HG03064 (cell line): ENCODE measurements around the gene DUS1L.

Experiments
- ATAC-seq: cut with Tn5 transposase; IDR thresholded peaks from one replicate; pipeline ENCODE4 v1.9.1; 2021; ENCODE audit warnings: low read depth; ENCODE audit not compliant: unreplicated experiment

The DUS1L gene

DNA sequence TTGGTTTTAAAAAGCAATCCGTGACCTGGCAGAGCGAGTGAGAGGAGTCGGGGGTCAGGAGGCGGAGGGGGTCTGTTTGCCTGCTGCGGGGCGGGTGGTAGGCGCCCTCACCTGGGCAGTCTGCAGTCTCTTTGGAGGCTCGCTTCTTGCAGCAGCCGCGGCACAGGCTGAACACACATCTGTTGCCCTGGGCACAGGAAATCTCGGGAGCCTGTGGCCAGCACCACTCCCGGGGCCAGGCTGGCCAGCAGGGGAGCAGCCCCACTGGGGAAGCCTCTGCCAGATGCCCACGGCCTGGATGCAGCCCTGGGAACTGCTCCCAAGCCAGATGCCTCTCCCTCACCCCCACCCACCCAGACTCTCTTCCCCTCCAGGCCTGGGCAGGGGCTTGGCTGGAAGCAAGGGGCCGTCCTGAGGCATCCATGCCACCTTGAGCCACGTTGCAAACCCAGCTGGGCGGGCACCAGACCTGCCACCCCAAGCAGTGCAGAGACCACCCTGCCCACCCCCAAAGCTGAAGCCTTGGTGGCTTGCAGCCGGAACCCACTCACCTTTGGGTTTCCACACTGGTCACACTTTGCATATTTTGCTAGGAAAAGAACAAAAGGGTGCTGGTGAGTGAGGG lies 7.3 kb downstream of the DUS1L start:
- ATAC-seq, result no peak

DNA sequence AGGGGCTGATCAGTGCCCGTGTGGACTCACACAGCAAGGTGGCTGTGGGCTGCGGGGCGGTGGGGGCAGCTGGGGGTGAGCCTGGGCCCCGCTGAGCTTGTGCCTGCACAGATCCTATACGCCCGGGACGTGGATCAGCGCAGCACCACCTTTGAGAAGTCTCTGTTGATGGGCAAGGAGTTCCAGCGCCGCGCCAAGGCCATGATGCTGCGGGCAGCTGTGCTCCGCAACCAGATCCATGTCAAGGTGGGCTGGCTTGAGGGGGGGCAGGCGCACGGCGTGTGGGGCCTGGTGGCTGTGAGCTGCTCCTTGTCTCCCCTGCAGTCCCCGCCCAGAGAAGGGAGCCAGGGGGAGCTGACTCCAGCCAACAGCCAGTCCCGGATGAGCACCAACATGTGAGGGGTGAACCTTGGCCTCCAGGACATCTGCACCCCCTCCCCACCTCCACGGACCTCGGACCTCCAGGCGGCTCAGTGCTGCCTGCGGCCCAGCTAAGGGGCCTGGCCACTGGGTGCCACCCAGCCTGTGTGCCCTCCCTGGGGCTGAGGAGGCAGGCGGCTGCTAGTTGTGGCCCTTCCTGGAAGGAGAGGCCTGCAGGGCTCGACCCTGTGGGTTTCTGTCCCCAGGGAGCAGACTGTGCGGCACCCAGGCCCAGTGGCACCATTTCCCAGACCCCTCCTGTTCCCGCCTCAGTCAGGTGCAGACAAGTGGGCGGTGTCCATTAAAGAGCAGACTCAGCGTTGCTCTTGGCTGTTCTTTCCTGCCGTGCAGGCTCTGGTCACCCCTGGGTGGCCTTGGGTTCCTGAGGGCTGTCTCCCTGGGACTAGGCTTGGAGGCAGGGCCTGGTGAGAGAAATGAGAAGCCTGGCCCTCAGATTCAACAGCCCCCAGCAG lies 8.6 kb downstream of the DUS1L start:
- ATAC-seq, result no peak

DNA sequence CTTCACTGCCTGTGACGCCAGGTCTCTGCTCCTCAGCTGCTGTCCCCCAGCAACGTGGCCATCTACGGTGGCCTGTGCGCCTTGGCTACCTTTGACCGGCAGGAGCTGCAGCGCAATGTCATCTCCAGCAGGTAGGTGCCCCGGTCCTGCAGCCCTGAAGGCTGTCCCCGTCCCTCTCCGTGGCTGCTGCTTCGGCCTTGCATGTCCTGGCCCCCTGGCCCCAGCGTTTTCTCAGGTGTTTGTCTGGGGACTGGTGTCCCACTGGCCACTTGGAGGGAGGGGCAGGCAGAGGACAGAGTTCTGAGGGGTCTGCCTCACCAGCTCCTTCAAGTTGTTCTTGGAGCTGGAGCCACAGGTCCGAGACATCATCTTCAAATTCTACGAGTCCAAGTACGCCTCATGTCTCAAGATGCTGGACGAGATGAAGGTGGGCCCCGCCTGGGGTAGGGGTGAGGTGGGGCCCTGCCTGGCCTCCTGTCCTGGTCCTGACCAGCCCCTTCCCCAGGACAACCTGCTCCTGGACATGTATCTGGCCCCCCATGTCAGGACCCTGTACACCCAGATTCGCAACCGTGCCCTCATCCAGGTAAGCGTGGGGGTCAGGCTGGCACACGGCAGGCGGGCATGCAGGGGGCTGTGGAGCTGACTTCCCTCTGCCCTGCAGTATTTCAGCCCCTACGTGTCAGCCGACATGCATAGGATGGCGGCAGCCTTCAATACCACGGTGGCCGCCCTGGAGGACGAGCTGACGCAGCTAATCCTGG lies 9.5 kb downstream of the DUS1L start:
- no peak for ATAC-seq

DNA sequence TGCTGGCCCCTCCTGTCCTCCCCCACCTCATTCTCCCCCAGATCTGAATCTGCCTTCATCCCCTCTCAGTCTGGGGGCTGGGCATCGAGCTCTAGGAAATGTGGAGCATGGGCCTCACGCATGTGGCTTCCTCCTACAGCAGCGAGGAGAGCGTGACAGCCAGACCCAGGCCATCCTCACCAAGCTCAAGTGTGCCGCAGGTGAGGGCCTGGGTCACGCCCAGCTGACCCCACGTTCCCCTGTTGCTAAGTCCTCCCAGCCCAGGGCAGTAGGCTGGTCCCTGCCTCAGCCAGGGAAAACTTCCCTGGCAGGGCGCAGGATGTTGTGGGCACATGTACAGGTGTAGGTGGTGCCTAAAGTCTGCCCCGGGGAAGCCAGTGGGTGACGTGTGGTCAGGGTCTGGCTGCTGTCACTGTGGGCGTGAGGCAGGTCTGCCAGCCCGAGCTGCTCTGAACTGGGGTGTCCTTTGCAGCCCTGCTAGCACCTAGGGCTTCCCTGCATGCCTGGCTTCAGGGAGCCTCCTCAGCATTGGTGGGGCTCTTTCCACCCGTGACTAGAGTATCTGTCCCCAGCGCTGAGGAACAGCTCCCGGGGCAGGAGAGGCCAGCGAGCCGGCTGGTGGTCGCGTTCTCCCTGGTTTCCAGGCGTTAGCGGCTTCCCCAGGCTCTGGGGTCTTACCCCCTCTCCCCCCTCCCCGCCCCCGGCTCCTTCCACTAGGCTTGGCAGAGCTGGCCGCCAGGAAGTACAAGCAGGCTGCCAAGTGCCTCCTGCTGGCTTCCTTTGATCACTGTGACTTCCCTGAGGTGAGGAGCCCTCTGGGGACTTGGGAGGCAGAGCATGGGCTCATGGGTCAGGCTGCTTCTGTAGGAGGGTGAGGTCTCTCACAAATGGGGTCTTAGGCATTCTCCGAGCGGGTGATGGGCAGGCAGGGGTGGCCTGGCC lies 10.3 kb downstream of the DUS1L start:
- ATAC-seq, result no peak

DNA sequence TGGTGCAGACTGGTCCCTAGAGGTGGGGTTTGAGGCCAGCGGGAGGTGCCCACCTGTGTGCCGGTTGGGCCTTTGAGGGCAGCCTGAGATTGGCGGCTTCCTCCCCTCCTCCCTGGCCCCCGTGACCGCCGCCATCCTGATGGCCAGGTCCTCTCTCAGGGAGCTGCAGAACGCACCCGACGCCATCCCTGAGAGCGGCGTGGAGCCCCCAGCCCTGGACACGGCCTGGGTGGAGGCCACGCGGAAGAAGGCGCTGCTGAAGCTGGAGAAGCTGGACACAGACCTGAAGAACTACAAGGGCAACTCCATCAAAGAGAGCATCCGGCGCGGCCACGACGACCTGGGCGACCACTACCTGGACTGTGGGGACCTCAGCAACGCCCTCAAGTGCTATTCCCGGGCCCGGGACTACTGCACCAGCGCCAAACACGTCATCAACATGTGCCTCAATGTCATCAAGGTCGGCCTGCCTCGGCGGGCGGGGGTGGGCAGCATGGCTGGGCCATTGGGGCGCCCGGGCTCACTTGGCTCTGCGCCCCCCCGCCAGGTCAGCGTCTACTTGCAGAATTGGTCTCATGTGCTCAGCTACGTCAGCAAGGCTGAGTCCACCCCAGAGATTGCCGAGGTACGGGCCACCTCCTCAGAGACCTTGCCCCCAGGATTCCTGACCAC lies 11.1 kb downstream of the DUS1L start:
- ATAC-seq, result no peak

DNA sequence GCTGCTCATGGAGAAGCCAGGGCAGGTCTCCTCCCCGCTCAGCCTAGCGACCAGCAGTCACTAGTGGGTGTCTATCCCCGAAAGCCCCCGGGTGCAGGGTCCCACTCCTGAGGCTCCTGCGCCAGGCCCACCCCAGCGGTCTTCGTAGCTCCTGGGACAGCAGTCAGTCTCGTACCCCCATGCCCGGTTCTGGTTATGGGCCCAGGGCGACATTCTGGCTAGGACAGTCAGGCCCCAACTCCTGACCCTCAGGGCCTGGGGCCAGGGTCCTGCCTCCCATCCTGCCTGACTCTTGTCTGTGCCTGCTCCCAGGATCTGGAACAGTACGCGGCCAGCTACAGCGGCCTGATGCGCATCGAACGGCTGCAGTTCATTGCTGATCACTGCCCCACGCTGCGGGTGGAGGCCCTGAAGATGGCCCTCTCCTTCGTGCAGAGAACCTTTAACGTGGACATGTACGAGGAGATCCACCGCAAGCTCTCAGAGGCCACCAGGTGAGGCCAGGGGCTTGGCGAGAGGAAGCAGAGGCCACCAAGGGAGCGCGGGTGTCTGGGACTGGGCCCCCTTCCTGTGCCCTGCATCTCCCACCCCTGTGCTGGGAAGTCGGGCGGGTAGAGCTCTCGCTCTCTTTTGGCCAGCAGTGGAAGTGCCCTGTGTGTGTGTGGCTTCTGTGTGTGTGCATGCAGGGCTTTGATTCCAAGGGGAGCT lies 11.9 kb downstream of the DUS1L start:
- no peak for ATAC-seq

DNA sequence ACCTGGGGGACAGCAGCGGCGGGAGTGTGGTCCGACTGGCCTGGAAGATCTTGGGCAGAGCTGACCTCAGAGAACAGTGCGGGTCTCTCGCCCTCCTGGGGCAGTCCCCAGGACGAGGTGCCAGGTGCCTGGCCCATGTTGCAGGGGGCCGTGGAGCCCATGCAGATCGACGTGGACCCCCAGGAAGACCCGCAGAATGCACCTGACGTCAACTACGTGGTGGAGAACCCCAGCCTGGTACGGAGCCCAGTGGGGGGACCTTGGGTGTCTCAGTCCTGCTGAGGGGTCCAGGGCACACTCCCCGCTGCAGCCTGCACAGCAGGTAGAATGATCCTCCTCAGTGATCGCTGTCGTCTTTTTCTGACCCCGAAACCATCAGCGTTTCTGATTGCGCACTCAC lies 12.5 kb downstream of the DUS1L start:
- ATAC-seq, result no peak

DNA sequence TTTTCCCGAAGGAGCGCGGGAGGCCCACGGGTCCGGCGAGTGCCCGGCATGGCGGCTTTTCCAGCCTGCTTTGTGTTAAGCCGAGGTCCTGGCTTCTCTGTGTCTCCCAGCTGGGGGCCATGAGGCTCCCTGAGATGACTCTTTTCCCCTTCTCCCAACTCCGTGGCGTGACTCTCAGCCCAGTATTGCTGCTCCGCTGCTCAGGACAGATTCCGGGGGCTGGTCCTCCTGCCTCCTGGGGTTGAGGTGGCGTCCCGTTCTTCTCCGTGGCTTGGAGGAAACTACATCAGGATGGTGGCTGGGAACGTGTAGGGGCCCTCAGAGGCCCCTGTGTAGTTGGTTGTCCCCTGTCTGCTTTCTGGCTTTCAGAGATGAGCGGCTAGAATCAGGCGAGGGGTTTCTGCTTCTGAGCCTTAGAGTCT lies 13.0 kb downstream of the DUS1L start:
- no peak for ATAC-seq

DNA sequence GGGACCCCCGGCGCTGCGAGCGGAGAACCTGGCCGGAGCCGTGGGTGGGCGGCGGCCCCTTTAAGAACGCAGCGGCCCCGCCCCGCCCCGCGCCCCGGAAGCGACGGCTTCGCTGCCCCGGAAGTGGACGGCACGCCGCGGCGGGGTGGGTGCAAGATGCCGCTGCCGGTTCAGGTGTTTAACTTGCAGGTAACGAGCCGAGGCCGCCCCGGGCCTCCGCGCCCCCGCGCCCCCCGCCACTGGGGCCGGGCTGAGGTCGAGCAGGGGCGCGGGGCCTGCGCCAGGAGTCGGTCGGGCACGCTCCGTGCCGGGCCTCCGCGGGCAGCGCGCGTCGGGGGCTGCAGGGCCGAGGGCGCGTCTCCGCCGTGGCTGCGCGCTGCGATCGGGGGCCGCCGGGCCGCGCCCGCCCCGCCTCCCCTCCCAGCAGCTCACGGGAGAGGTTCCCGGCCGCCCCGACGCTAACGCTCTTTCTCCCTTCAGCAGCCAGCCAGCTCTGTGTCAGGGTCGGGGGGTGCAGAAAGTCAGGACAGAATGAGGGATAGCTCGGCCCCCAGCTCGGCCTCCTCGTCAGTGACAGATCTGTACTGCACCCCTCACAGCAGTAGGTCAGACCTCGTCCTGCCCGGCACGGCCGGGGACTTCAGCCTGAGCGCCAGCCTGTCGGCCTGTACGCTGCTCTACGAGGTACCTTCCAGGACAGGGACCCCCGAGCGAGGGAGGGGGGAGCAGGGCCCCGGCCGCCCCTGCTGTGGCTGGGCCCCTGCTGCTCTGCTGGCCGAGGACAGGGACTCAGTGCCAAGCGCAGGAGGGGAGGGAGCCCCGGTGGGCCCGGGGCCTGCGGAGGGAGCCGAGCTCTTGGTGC lies 13.6 kb downstream of the DUS1L start, which contains the start of the genes GPS1 and RFNG:
Gene GPS1, plus strand, starts transcription at position 123 of the 862 bp plus-strand sequence. Its CDS starts 34 bp downstream, at position 157.
Gene RFNG, minus strand, starts transcription at position 36 of the 862 bp plus-strand sequence. CDS start 45 bp downstream, outside the sequence.
- no peak for ATAC-seq

DNA sequence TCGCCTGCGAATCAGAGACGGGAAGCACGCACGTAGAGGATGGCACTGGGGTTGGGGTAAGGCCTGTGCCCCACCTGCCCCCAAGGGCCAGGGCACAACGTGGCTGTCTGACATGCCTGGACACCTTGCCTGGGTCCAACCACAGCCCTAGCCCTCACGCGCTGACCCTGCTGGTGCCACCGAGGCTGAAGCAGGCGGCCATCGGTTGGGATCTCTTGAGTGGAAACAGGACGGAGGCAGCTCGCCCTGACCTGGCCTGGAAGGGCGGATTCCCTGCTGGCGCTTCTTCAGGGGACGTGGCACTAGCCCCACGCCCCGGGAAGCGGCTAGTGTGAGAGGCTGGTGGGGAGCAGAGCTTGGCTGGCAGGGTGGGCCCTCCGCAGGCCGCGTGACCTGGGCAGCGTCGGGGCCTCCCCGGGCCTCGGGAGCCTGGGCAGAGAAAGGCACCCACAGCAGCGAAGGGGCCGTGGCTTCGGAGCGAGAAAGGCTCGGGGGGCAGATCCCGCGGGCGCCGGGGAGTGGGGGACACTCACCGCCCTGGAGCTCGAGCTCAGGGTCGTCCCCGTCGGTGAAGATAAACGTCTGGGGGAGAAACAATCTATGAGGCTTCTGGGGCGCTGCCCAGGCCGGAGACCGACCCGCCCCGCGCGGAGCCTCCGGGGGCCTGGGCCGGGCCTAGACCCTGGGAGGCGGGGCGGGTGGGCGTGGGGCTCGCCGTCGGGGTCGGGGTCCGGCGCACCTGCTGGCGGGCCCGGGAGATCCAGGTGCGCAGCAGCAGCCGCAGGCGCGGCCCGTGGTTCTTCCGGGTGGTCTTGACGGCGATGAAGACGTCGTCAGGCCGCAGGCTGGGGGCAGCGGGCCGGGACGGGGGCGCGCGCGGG lies 14.6 kb downstream of the DUS1L start:
- ATAC-seq, result no peak

DNA sequence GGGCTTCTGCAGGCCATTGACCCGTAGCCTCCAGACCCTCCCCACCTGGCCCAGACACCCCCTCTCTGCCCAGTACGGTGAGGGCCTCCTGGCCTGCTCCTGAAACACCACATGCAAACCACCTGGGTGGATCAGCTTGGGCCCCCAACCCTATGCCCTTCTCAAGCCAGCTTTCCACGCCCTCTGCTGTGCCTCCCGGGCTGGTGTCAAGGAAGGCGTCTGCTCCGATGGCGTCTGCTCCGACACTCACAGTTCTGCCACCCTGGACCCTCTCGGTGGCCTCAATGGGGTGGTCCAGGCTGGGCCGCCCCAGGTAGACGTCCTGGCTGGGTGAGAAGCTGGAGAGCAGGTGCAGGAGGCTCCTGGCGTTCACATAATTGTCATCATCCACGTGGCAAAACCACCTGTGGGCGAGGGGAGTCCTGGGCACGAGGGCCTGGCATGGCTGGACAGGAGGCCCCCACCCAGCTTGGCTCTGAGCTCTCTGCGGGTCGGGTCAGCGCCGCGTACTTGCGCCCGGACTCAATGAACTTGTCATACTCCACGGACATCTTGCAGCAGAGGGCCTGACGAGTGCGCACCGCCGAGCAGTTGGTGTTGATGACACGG lies 15.3 kb downstream of the DUS1L start:
- no peak for ATAC-seq

DNA sequence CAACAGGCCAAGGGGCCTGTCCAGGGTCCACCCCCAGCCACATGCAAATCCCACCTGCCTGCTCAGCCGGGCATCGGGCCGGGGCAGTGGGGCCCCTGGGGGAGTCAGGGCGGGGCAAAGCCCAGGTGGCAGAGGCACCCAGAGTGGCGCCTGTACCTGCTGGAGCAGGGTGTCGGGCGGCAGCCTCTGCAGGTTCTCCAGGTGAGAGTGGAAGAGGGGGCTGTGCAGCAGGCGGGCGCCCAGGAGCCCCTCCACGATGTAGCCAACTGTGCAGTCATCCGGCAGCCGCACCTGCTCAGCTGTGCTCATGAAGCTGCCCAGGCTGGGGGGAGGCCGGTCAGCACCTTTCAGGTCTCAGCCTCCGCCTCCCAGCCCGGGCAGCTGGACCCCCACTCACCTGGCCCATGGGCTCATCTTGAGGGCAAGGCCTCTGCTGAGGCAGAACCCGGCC lies 16.1 kb downstream of the DUS1L start:
- no peak for ATAC-seq

DNA sequence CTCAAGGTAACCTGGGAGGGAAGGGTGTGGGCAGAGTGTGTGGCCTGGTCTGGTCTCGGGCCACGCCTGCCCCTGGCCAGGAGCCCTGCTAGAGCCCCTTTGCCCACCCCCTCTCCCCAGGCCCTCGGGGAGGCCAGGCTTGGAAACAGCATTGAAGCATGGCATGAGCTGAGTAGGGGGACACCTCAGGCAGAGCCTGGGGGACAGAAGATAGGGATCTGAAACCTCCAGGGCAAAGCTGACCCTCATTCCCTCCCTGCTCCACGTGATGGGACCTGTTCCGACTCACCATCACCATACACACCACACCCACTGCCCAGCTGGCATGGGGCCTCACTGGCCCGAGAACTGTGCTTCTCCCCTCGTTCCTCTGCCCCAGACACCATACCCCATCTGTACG lies 16.5 kb downstream of the DUS1L start:
- ATAC-seq, result no peak

DNA sequence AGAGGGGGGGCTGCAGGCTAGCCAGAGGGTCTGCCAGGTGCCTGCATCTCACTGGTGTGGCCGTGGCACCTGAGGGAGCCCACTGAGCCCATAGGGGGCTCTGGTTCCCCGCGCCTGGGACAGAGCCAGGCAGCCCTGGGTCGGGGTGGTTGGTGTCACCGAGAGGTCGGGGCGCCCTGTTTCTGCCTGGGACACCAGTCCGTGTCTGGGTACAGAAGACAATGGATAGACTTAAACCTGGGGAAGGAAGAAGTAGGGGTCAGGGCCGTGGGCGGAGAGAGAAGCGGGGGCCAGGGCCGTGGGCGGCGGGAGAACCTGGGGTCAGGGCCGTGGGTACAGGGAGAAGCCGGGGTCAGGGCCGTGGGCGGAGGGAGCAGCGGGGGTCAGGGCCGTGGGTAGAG lies 17.0 kb downstream of the DUS1L start:
- ATAC-seq, result no peak

DNA sequence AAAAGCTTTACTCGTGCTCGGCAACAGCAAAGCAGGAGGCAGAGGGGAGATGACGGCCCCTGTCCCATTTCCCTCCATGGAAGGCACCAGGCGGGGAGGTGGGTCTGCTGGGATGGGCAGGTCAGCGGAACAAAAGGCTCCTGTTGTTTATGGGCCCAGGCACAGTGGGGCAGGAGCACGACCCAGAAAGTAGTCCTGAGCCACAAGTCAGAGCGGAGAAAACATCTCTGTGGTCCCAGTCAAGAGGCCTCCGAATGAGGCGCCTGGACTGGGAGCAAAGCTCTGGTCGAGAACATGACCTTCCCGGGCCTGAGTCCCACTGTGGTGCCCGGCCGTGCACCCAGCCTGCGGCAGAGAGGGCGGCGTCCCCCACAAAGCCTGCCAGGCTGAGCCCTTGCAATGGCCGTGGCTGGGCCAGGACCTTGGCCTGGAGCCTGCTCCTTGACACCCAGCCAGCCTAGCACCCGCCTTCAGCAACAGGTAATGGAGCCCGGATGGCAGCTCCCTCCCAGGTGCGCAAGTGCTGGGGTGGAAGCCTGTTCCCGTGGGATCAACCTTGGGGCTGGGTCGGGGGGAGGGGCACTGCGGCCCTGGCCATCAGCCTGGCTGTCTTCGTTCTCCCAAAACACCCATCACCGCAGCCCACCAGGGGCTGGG lies 17.6 kb downstream of the DUS1L start:
- ATAC-seq, result no peak

DNA sequence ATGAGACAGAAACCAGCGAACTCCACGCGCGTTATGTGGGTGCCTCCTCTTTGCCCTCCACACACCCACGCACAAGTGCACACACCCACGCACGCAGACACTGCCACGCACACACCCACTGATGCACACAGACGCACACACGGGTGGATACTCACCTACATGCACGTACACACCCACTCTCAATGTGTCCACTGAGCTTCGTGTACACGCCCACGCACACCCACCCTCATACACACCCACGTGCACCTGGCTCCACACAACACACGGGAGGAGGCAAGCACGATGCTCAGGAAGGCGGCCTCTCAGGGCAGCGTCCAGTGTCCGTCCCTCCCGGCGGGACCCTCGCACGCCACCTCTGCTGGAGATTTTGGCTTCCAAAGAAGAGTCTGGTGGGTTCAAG lies 18.2 kb downstream of the DUS1L start:
- no peak for ATAC-seq
